Stimulated activated CD4-positive, alpha-beta T cell treated with anti-CD3 and anti-CD28 coated beads, Interleukin-2, amount 100 ng/mL, for 48 hours (primary cell): Measurements from ENCODE around the gene MRPL40.
A peak's percentile ranks its signal among the peaks of the same experiment; 100 is the strongest.
"Not testable (repeated sequence)": the region's sequence is repeated elsewhere in the genome, so short reads cannot be mapped to it uniquely, and the experiment has no call there.

Source experiments
- DNase-seq, 2 donors: peaks; one replicate each; pipeline ENCODE4 v3.0.0-alpha.2; 2020

Gene MRPL40

GRCh38 chr22:19442166-19442565, 9.8 kb downstream of the MRPL40 start:
- DNase-seq: no peak

- DNase-seq: no peak
Measured at GRCh38 chr22:19443544-19444211, 11.3 kb downstream of the MRPL40 start.

DNA sequence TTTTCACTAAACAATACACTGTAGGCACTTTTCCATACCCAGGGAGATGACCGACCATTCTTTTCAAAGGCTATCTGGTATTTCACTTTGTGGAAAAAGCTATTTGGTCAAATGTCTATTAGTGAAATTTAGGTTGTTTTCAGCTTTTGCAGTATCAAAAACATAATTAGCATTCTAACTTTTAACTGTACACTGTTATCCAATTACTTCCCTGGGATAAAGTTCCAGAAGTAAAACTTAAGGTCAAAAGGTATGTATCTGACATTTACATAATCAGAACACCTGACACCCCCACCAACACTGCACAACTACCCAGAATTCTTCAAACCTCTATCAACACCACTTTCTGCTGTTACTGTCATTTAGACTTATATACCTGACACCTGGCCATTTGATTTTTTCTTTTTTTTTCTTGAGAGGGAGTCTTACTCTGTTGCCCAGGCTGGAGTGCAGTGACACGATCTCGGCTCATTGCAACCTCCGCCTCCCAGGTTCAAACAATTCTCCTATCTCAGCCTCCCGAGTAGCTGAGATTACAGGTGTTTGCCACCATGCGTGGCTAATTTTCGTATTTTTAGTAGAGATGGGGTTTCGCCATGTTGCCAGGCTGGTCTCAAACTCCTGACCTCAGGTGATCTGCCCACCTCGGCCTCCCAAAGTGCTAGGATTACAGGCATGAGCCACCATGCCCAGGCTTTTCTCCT, 13.1 kb downstream of the MRPL40 start:
- not testable (repeated sequence) for DNase-seq

DNA sequence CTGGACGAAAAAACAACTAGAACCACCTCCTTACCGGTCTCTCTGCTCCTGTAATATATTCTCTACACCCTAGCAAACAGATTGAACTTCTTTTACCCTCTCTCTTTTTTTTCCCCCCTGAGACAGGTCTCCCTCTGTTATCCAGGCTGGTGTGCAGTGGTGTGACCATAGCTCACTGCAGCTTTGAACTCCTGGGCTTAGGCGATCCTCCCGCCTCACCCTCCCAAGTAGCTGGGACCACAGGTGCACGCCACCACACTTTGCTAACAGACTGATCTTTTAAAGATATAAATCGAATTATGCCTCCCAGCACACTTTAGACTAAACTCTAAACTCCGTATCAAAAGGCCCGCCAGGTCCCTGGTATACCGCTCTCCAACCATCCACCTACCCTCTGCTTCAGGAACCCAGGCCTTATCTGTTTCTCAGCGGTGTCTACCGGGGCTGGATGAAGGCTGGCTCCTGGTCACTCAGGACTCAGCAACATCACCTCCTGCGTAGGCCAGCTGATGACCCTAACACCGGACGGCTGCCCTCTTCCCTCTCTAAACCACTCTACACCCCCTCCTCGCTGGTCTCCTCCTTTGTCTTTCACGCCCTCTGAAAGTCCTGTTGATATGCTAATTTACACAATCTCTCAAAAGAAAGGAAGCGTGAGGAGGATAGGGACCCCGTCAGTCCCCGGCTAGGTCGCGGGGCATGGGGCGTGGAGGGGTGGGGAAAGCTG, 14.4 kb downstream of the MRPL40 start:
- DNase-seq: no peak

DNA sequence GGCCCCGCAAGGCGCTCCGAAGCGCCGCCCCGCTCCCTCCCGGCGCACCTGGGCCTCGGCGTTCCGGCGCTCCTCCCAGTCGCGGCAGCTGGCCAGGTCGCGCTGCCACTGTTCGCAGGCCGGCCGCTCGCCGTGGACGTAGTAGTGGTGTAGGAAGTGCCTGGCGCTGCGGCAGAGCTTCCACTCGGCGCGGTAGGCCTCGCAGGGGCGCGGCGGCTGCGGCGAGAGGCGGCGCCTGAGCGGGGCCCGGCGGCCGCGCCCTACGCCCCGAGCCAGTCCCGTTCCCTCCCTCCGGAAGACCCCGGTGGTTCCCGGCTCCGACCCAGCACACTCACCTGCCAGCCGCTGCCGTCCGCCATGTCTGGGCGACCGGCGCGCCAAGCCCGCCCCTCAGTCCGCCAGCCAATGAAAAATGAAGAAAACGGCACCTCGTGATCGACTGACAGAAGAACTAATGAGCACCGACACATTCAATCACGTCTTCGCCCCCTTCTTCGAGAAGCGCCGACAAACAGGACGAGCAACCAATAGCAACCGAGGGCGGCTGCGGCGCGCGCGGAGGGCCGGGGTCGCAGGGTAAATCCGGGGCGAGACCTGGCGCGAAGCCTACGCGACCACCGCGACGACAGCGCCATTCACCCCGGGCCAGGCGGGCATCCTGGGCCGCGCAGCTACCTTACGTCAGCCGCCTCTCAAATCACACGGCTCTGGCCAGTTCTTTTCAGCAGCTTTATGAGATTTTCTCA, 15.2 kb downstream of the MRPL40 start, which contains the start of gene C22orf39:
Gene C22orf39 (minus strand): TSS at position 382 of the 746 bp plus-strand sequence. CDS start 23 bp downstream, at position 359.
- DNase-seq: peak; percentile 73 to 76

DNA sequence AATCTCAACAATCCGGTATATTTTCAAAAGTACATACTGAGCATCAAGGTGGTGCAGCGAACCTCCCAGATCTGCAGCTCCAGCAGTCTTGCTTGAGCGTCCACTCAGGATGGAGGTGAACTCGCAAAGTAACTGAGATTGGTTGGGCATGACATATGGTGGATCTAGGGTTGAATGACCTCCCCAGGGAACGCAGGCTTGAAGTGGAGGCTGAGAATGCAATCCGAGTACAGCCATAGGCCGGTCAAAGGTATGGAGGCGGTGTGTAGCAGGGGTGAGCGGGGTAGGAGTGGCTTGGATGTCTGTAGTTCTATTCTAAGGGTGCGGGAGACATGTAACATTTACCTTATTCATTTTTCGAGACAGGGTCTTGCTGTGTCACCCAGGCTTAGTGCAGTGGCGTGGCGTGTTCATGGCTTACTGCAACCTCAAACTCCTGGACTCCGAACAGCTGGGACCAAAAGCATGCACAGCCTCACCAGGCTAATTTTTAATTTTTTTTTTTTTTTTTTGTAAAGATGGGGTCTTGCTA, 15.8 kb downstream of the MRPL40 start:
- DNase-seq: no peak

DNA sequence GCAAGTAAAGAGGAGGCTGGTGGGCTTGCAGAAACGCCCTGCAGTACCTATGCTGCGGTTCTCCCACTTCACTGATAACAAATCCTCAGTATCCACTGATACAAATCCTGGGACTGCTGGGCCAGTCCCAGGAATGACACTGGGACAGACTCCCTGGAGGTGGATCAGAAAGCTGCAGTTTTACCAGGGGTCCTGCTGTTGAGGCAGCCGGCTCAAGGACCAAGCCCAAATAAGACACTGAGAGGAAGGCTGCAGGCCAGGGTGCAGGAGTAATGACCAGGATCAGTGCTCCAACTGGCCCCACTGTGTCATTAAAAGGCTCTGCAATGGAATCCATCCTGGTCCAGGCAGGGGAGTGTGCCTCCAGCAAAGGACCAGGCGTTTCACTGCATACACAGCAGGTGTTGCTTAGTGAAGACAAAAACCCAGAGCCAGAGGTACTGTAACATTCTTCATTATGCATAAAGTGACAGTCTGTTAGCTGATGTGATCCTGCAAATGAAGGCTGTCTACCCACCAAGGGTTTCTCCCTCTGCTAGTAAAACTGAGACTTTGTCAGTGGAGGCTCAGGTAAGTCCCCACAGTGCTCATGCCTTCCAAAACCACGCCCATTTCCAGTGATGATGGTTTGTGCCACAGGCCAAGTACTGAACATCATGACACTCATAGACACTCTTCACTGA, 16.5 kb downstream of the MRPL40 start:
- peak; percentile 46 to 52 for DNase-seq

GRCh38 chr22:19449422-19449767, 17.1 kb downstream of the MRPL40 start:
- DNase-seq: no peak

- no peak for DNase-seq
Measured at GRCh38 chr22:19450363-19451175, 18.2 kb downstream of the MRPL40 start.

DNA sequence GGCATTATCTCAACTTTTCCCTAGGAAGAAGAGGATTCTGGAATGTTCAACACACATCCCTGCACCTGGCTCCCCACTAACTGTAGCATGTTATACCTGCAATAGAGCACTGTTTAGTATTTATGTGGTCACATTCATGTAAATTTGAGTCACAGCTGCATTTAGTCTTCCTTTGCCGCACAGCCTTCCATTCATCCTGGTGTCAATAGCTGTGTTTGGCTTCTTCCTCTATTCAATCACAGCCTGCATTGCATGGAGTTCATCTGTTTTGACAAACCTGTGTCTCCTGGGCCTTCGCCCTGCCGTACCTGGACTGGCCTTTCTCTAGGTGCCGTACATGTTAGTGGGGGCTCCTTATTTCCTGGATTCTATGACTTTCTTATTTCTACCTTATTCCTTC, 19.2 kb downstream of the MRPL40 start:
- DNase-seq: no peak

- DNase-seq: no peak
Measured at GRCh38 chr22:19453718-19454117, 21.4 kb downstream of the MRPL40 start.

GRCh38 chr22:19454156-19454555, 21.8 kb downstream of the MRPL40 start:
- DNase-seq: no peak

- no peak for DNase-seq
Measured at GRCh38 chr22:19455033-19455432, 22.7 kb downstream of the MRPL40 start.

DNA sequence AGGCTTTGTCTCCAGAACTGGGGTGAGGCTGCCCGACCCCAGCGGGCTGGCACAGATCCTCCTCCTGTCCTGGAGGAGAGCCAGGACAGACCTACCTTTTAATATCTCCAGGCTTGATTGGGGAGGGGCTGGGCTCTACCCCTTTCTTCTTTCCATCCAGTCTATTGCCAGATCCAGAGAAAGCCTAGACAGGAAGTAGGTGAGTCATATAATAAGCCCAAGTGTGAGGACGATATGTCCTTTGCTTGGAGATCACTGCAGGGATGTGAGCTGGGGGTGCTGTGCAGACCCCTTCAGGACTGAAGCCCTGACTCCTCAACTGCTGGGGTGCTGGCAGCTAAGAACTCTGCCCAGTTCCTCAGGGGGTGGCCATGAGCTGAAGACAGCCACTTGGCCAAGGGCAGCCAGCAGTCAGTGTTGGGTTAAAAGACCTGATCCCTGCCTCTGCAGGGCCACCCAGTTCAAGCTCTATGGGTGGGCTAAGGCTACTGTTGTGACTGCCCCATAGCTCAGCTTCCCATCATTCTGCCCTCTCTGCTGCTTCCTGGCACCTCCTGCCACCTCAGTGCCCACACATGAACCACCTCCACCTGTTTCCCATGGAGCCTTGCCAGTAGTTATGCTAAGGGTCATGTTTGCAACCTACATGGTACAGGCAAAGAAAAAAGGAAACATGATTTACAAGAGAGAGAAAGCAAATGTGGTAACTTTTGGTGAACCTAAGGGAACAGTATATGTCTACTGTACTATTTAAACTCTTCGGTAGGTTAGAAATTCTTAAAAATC, 23.4 kb downstream of the MRPL40 start:
- no peak for DNase-seq

- no peak for DNase-seq
Measured at GRCh38 chr22:19456541-19456940, 24.2 kb downstream of the MRPL40 start.

GRCh38 chr22:19457828-19458428, 25.6 kb downstream of the MRPL40 start:
- DNase-seq: no peak

DNA sequence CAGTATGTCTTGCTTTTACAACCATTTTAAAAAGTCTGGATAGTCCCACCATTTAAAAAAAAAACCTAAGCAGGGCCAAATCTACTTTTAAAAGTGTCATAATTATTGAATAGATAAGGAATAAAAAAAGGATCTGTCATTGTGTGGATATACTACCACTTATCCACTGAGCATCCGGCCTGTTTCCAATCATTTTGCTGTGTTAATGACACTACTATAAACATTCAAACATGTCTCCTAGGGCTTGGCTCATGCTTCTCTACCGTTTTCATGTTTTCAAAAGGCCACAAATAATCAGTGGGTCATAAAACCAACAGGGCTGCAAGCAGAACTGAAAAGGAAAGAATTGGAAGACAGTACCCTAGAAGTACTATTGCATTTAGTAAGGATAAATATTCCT, 27.7 kb downstream of the MRPL40 start:
- DNase-seq: no peak

DNA sequence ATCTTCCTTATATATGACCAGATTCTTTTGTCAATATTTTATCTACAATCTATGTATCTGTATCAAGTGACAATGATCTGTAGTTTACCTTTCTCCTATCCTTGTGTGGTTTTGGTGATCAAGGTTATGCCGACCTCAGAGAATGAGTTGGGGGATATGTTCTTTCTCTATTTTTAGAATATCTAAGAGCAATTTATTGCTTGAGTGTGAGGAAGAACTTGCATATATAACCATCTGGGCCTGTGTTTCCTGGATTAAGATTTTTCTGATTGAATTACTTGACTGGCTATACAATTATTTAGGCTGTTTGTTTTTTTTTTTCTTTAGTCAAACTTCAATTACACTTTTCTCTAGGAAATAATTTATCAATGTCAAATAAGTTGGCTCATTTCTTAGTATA, 29.2 kb downstream of the MRPL40 start:
- no peak for DNase-seq

GRCh38 chr22:19463008-19463407, 30.7 kb downstream of the MRPL40 start:
- DNase-seq: no peak
